ENCODE data around the gene CWH43. TPM values are rescaled to one million over a fixed set of nuclear protein-coding genes. Genes with fewer than 3 reads are reported as not detected.

CWH43 gene
- total RNA-seq, 1 donor: not detected

GRCh38 chr4:49002931-49003330 lies 16.9 kb downstream of the CWH43 start:
- no peak overlapping the region for H3K4me3 ChIP-seq (ENCODE audit: low read depth, low read length)
- DNase-seq (ENCODE audit: low read depth): no peak
- no peak for TF ChIP-seq CTCF (IDR thresholded peaks at IDR 0.05; ENCODE audit: insufficient read depth, low read length)

- no peak for TF ChIP-seq CTCF (IDR thresholded peaks at IDR 0.05; ENCODE audit: insufficient read depth, low read length)
- DNase-seq (ENCODE audit: low read depth): no peak
- H3K4me3 ChIP-seq (ENCODE audit: low read depth, low read length): no peak overlapping the region
Observed at GRCh38 chr4:49018718-49019295, 32.7 kb downstream of the CWH43 start.

- peak; percentile 53 for TF ChIP-seq CTCF (IDR thresholded peaks at IDR 0.05; ENCODE audit: insufficient read depth, low read length)
- peak; percentile 13 for DNase-seq (ENCODE audit: low read depth)
- no peak overlapping the region for H3K4me3 ChIP-seq (ENCODE audit: low read depth, low read length)
Observed at GRCh38 chr4:49032440-49033161, 46.5 kb downstream of the CWH43 start.

- no peak for TF ChIP-seq CTCF (IDR thresholded peaks at IDR 0.05; ENCODE audit: insufficient read depth, low read length)
- DNase-seq (ENCODE audit: low read depth): no peak
- H3K4me3 ChIP-seq (ENCODE audit: low read depth, low read length): no peak overlapping the region
Observed at GRCh38 chr4:49036528-49036927, 50.5 kb downstream of the CWH43 start.

GRCh38 chr4:49044270-49044669 lies 58.2 kb downstream of the CWH43 start:
- DNase-seq (ENCODE audit: low read depth): no peak
- TF ChIP-seq CTCF (IDR thresholded peaks at IDR 0.05; ENCODE audit: insufficient read depth, low read length): no peak
- H3K4me3 ChIP-seq (ENCODE audit: low read depth, low read length): no peak overlapping the region

GRCh38 chr4:49058306-49058705 lies 72.2 kb downstream of the CWH43 start:
- no peak for TF ChIP-seq CTCF (IDR thresholded peaks at IDR 0.05; ENCODE audit: insufficient read depth, low read length)
- no peak for DNase-seq (ENCODE audit: low read depth)

More at GRCh38 chr4:49058306-49058705, 72.2 kb downstream of the CWH43 start:
- H3K4me3 ChIP-seq (ENCODE audit: low read depth, low read length): no peak overlapping the region
